ENCODE data around the gene GBP1. TPM values are rescaled to one million over a fixed set of nuclear protein-coding genes. Genes with fewer than 3 reads are reported as not detected.

Gene GBP1
- total RNA-seq, 1 experiment from 2014 or later: 0.15 TPM

DNA sequence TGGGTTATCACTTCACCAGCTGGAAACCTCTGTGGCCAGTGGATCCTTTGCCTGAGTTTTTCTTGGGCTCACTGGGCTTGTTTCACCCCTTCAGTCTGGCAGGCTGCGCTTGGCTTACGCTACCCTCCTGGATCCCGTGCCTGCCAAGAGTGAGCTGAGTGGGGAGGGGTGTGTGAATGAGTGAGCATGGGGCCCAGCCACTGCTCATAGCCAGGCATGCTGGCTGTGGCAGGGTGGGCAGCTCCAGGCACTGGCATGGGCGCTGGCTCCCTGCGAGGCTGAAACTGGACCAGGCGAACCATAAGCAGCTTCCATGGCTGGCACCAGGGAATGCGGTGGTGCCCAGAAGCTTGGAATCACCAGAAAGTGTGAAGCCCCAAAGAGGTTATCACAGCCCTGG, 22.5 kb downstream of the GBP1 start:
- ChIA-PET POLR2A (no interaction called here), RAD21 (ENCODE audit: low non-redundant PET in 1 of 2, low total read pairs in 2 of 2, uncharacterized antibody in 2 of 2, unreplicated experiment in 2 of 2) (no interaction called here), CTCF (no interaction called here)
- TF ChIP-seq, protein P1, sequence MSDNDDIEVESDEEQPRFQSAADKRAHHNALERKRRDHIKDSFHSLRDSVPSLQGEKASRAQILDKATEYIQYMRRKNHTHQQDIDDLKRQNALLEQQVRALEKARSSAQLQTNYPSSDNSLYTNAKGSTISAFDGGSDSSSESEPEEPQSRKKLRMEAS (IDR thresholded peaks at IDR 0.05): no peak
- no peak for TF ChIP-seq ELF1 (IDR thresholded peaks at IDR 0.05; ENCODE audit: borderline replicate concordance, low read depth)
- no peak for TF ChIP-seq CEBPB (IDR thresholded peaks at IDR 0.05; ENCODE audit: low read depth)
- TF ChIP-seq ZFX (IDR thresholded peaks at IDR 0.05): no peak
- TF ChIP-seq POLR2AphosphoS5 (IDR thresholded peaks at IDR 0.05; ENCODE audit: low read depth, low read length): no peak
- TF ChIP-seq, protein P2, sequence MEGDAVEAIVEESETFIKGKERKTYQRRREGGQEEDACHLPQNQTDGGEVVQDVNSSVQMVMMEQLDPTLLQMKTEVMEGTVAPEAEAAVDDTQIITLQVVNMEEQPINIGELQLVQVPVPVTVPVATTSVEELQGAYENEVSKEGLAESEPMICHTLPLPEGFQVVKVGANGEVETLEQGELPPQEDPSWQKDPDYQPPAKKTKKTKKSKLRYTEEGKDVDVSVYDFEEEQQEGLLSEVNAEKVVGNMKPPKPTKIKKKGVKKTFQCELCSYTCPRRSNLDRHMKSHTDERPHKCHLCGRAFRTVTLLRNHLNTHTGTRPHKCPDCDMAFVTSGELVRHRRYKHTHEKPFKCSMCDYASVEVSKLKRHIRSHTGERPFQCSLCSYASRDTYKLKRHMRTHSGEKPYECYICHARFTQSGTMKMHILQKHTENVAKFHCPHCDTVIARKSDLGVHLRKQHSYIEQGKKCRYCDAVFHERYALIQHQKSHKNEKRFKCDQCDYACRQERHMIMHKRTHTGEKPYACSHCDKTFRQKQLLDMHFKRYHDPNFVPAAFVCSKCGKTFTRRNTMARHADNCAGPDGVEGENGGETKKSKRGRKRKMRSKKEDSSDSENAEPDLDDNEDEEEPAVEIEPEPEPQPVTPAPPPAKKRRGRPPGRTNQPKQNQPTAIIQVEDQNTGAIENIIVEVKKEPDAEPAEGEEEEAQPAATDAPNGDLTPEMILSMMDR (IDR thresholded peaks at IDR 0.05 in 2 of 3, conservative IDR thresholded peaks at IDR 0.05 in 1 of 3; ENCODE audit: borderline replicate concordance in 1 of 3, insufficient read depth in 1 of 3, low read depth in 2 of 3, low read length in 2 of 3): no peak
- no peak for TF ChIP-seq JUND (IDR thresholded peaks at IDR 0.05)
- no peak for TF ChIP-seq POLR2A (IDR thresholded peaks at IDR 0.05; ENCODE audit: borderline replicate concordance, extremely low read depth, insufficient read depth, insufficient read length)
- TF ChIP-seq CBX3 (IDR thresholded peaks at IDR 0.05; ENCODE audit: low read depth): no peak
- TF ChIP-seq EZH2phosphoT487 (IDR thresholded peaks at IDR 0.05; ENCODE audit: borderline replicate concordance): no peak
- no peak for TF ChIP-seq EGR1 (IDR thresholded peaks at IDR 0.05; ENCODE audit: low read depth)
- no peak for TF ChIP-seq TCF7L2 (IDR thresholded peaks at IDR 0.05; ENCODE audit: borderline replicate concordance, extremely low read depth, insufficient read depth, insufficient read length)
- no peak for TF ChIP-seq YY1 (IDR thresholded peaks at IDR 0.05; ENCODE audit: extremely low read depth, insufficient replicate concordance, low read depth, low read length)
- TF ChIP-seq ZNF274 (IDR thresholded peaks at IDR 0.05; ENCODE audit: low read depth, low read length): no peak
- TF ChIP-seq SIN3A (IDR thresholded peaks at IDR 0.05; ENCODE audit: low read depth): no peak
- no peak for TF ChIP-seq SP1 (IDR thresholded peaks at IDR 0.05; ENCODE audit: low read depth)
- TF ChIP-seq, protein P3, sequence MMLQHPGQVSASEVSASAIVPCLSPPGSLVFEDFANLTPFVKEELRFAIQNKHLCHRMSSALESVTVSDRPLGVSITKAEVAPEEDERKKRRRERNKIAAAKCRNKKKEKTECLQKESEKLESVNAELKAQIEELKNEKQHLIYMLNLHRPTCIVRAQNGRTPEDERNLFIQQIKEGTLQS (IDR thresholded peaks at IDR 0.05): no peak
- TF ChIP-seq RAD21 (IDR thresholded peaks at IDR 0.05; ENCODE audit: low read depth): no peak
- TF ChIP-seq, protein P4, sequence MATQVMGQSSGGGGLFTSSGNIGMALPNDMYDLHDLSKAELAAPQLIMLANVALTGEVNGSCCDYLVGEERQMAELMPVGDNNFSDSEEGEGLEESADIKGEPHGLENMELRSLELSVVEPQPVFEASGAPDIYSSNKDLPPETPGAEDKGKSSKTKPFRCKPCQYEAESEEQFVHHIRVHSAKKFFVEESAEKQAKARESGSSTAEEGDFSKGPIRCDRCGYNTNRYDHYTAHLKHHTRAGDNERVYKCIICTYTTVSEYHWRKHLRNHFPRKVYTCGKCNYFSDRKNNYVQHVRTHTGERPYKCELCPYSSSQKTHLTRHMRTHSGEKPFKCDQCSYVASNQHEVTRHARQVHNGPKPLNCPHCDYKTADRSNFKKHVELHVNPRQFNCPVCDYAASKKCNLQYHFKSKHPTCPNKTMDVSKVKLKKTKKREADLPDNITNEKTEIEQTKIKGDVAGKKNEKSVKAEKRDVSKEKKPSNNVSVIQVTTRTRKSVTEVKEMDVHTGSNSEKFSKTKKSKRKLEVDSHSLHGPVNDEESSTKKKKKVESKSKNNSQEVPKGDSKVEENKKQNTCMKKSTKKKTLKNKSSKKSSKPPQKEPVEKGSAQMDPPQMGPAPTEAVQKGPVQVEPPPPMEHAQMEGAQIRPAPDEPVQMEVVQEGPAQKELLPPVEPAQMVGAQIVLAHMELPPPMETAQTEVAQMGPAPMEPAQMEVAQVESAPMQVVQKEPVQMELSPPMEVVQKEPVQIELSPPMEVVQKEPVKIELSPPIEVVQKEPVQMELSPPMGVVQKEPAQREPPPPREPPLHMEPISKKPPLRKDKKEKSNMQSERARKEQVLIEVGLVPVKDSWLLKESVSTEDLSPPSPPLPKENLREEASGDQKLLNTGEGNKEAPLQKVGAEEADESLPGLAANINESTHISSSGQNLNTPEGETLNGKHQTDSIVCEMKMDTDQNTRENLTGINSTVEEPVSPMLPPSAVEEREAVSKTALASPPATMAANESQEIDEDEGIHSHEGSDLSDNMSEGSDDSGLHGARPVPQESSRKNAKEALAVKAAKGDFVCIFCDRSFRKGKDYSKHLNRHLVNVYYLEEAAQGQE (IDR thresholded peaks at IDR 0.05; ENCODE audit: low read depth): no peak
- no peaks in the 10 kb centered on the region for H3K36me3 ChIP-seq (ENCODE audit: control insufficient read depth in 1 of 2, insufficient read depth in 2 of 2, low read length in 2 of 2)
- intact Hi-C loops (cut with micrococcal nuclease): no loop called here
- BruUV-seq (replicated peaks): no TSS peak
- no peaks in the 10 kb centered on the region for H3K9me3 ChIP-seq (ENCODE audit: control insufficient read depth in 1 of 2, insufficient read depth in 1 of 2, low read depth in 1 of 2, low read length in 2 of 2)
- no peaks in the 10 kb centered on the region for H3K9me2 ChIP-seq (ENCODE audit: insufficient read depth)
- ATAC-seq (no peak), DNase-seq (ENCODE audit: low read depth, low spot score) (no peak)
- H3K79me2 ChIP-seq (ENCODE audit: insufficient read depth, low read length): no peaks in the 10 kb centered on the region
- H3K27ac ChIP-seq (ENCODE audit: low read depth, low read length): no peak overlapping the region
- no peak overlapping the region for H3K4me3 ChIP-seq (replicated peaks in 1 of 2; ENCODE audit: low read depth in 1 of 2, low read length in 2 of 2)
- no peak overlapping the region for H2AFZ ChIP-seq (ENCODE audit: low read depth, low read length, poor library complexity, severe bottlenecking)
- H3K4me1 ChIP-seq (ENCODE audit: control insufficient read depth in 1 of 2, insufficient read depth in 2 of 2, low read length in 2 of 2): no peaks in the 10 kb centered on the region
- no peak overlapping the region for H3K9ac ChIP-seq (ENCODE audit: low read length)
- no peak overlapping the region for H3K4me2 ChIP-seq (ENCODE audit: low read length)
- H3K27me3 ChIP-seq (ENCODE audit: insufficient read depth, low read length): no peaks in the 10 kb centered on the region
- H4K20me1 ChIP-seq (ENCODE audit: insufficient read depth): no peaks in the 10 kb centered on the region

Data from HCT116 (cell line).